IPS-15b (cell line): ENCODE measurements around the gene SRRM5.
"Not testable (repeated sequence)": the region's sequence is repeated elsewhere in the genome, so short reads cannot be mapped to it uniquely, and the experiment has no call there.

Experiments used
- H3K27me3 ChIP-seq: one replicate; pipeline ENCODE4 v1.6.1; 2013; ENCODE audit warnings: low read length; ENCODE audit not compliant: control insufficient read depth, insufficient read depth
- H3K36me3 ChIP-seq: one replicate; pipeline ENCODE4 v1.6.1; 2013; ENCODE audit warnings: low read length; ENCODE audit not compliant: control insufficient read depth, insufficient read depth
- H3K4me1 ChIP-seq: one replicate; pipeline ENCODE4 v1.6.1; 2013; ENCODE audit warnings: mild to moderate bottlenecking, low read length; ENCODE audit not compliant: control insufficient read depth, insufficient read depth
- H3K4me3 ChIP-seq: one replicate; pipeline ENCODE4 v1.5.1; 2013; ENCODE audit warnings: low read depth, low read length
- H3K9ac ChIP-seq: one replicate; pipeline ENCODE4 v1.6.1; 2013; ENCODE audit warnings: low read depth, mild to moderate bottlenecking, low read length
- H3K9me3 ChIP-seq: one replicate; pipeline ENCODE4 v1.6.1; 2013; ENCODE audit warnings: mild to moderate bottlenecking, low read length; ENCODE audit not compliant: control insufficient read depth, insufficient read depth

The SRRM5 gene

GRCh38 chr19:43649514-43649913 lies 37.6 kb downstream of the SRRM5 start:
- Histone ChIP-seq H3K36me3 (peaks cover under 1% of the 10 kb centered on the region), H3K4me3 (no peak overlapping the region), H3K9ac (no peak overlapping the region), H3K4me1 (no peaks in the 10 kb centered on the region), H3K27me3 (no peaks in the 10 kb centered on the region), H3K9me3 (no peaks in the 10 kb centered on the region)

- H3K4me1 ChIP-seq, H3K9me3 ChIP-seq, H3K27me3 ChIP-seq, H3K4me3 ChIP-seq, H3K9ac ChIP-seq, H3K36me3 ChIP-seq: not testable (repeated sequence)
These were observed 38.4 kb downstream of the SRRM5 start for GRCh38 chr19:43650276-43650675.

GRCh38 chr19:43651758-43652545 lies 40.1 kb downstream of the SRRM5 start:
- H3K4me1 ChIP-seq: no peaks in the 10 kb centered on the region
- peaks cover 4% of the 10 kb centered on the region for H3K36me3 ChIP-seq
- no peak overlapping the region for H3K9ac ChIP-seq
- H3K9me3 ChIP-seq: no peaks in the 10 kb centered on the region
- H3K27me3 ChIP-seq: no peaks in the 10 kb centered on the region
- no peak overlapping the region for H3K4me3 ChIP-seq

- no peaks in the 10 kb centered on the region for H3K4me1 ChIP-seq
- no peak overlapping the region for H3K4me3 ChIP-seq
- H3K36me3 ChIP-seq: peaks cover 4% of the 10 kb centered on the region
- H3K27me3 ChIP-seq: no peaks in the 10 kb centered on the region
- H3K9me3 ChIP-seq: no peaks in the 10 kb centered on the region
- H3K9ac ChIP-seq: no peak overlapping the region
These were observed 40.6 kb downstream of the SRRM5 start for GRCh38 chr19:43652546-43652874.

- Histone ChIP-seq H3K9ac (no peak overlapping the region), H3K4me1 (no peaks in the 10 kb centered on the region), H3K36me3 (peaks cover 4% of the 10 kb centered on the region)
These were observed 44.5 kb downstream of the SRRM5 start for GRCh38 chr19:43656436-43656835.

GRCh38 chr19:43658001-43658400 lies 46.1 kb downstream of the SRRM5 start:
- Histone ChIP-seq H3K9me3 (no peaks in the 10 kb centered on the region), H3K4me1 (no peaks in the 10 kb centered on the region), H3K9ac (no peak overlapping the region), H3K4me3 (no peak overlapping the region), H3K27me3 (no peaks in the 10 kb centered on the region), H3K36me3 (peaks cover 4% of the 10 kb centered on the region)

More at GRCh38 chr19:43656436-43656835, 44.5 kb downstream of the SRRM5 start:
- Histone ChIP-seq H3K4me3 (no peak overlapping the region), H3K9me3 (no peaks in the 10 kb centered on the region), H3K27me3 (no peaks in the 10 kb centered on the region)

GRCh38 chr19:43658494-43658893 lies 46.6 kb downstream of the SRRM5 start:
- Histone ChIP-seq H3K4me1 (no peaks in the 10 kb centered on the region), H3K36me3 (peaks cover 7% of the 10 kb centered on the region), H3K27me3 (no peaks in the 10 kb centered on the region), H3K9me3 (no peaks in the 10 kb centered on the region), H3K4me3 (no peak overlapping the region), H3K9ac (no peak overlapping the region)

GRCh38 chr19:43660301-43660970 lies 48.5 kb downstream of the SRRM5 start:
- Histone ChIP-seq H3K9me3 (no peaks in the 10 kb centered on the region), H3K36me3 (peaks cover 6% of the 10 kb centered on the region), H3K9ac (no peak overlapping the region), H3K4me3 (no peak overlapping the region), H3K27me3 (no peaks in the 10 kb centered on the region), H3K4me1 (no peaks in the 10 kb centered on the region)

- Histone ChIP-seq H3K9me3 (no peaks in the 10 kb centered on the region), H3K36me3 (peaks cover 6% of the 10 kb centered on the region), H3K27me3 (no peaks in the 10 kb centered on the region), H3K4me3 (no peak overlapping the region), H3K4me1 (no peaks in the 10 kb centered on the region), H3K9ac (no peak overlapping the region)
These were observed 49.1 kb downstream of the SRRM5 start for GRCh38 chr19:43660971-43661360.

- Histone ChIP-seq H3K4me1 (peaks cover 4% of the 10 kb centered on the region), H3K36me3 (peaks cover 3% of the 10 kb centered on the region), H3K27me3 (peaks cover 8% of the 10 kb centered on the region), H3K9ac (no peak overlapping the region), H3K4me3 (no peak overlapping the region), H3K9me3 (no peaks in the 10 kb centered on the region)
These were observed 50.6 kb downstream of the SRRM5 start for GRCh38 chr19:43662487-43662886.

- Histone ChIP-seq H3K9me3 (no peaks in the 10 kb centered on the region), H3K27me3 (peaks cover 11% of the 10 kb centered on the region), H3K4me1 (peaks cover 7% of the 10 kb centered on the region), H3K4me3 (no peak overlapping the region), H3K9ac (no peak overlapping the region), H3K36me3 (peaks cover 3% of the 10 kb centered on the region)
These were observed 52.1 kb downstream of the SRRM5 start for GRCh38 chr19:43664018-43664417.
